Brain microvascular endothelial cell (primary cell): ENCODE data around the gene ZNRF3.
"Not testable (repeated sequence)": the region's sequence is repeated elsewhere in the genome, so short reads cannot be mapped to it uniquely, and the experiment has no call there.

Source experiments
- DNase-seq: peaks from one replicate; pipeline ENCODE4 v3.0.0-alpha.2; 2020
- H3K27ac ChIP-seq: fragments of 250-450 bp; sonication (Bioruptor Pico); 2 replicates; pipeline ENCODE4 v1.5.1; 2020; ENCODE audit warnings: mild to moderate bottlenecking, moderate library complexity
- H3K27me3 ChIP-seq: fragments of 250-450 bp; sonication (Bioruptor Pico); replicated peaks from 2 replicates; pipeline ENCODE4 v1.5.1; 2020; ENCODE audit warnings: mild to moderate bottlenecking
- H3K36me3 ChIP-seq: fragments of 250-450 bp; sonication (Bioruptor Pico); replicated peaks from 2 replicates; pipeline ENCODE4 v1.5.1; 2020; ENCODE audit warnings: mild to moderate bottlenecking
- H3K4me3 ChIP-seq: 2 replicates; pipeline ENCODE4 v1.5.1; 2011; ENCODE audit warnings: low read depth, mild to moderate bottlenecking, control low read depth, low read length, moderate library complexity
- in situ Hi-C: cut with HindIII; loops from 2 replicates; pipeline ENCODE4 v1.10.0; 2017; ENCODE audit warnings: low sequenced_read_pairs, low pct_ligation_motif_present
- TF ChIP-seq, protein P1 (sequence below): IDR thresholded peaks from 2 replicates; pipeline ENCODE4 v1.5.1; 2011; ENCODE audit warnings: low read depth, mild to moderate bottlenecking, moderate library complexity, low read length, control low read depth, inconsistent platforms; ENCODE audit errors: missing control alignments

Gene ZNRF3

DNA sequence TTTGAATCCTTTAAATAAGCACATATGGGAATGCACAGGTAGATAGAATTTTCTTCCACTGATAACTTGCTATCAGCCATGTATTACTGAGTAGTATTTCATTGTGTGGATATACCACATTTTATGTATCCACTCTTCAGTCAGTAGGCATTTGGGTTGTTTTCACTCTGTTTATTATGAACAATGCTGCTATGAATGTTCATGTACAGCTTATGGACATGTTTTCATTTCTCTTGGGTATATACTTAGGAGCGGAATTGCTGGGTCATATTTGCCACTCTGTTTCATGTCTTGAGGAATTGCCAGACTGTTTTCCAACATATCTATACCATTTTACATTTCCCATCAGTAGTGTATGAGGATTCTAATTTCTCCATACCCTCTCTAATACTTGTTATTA, 63.8 kb downstream of the ZNRF3 start:
- Histone ChIP-seq H3K27ac (no peak overlapping the region), H3K4me3 (no peak overlapping the region), H3K36me3 (no peaks in the 10 kb centered on the region), H3K27me3 (no peaks in the 10 kb centered on the region)
- no peak for DNase-seq
- TF ChIP-seq, protein P1, sequence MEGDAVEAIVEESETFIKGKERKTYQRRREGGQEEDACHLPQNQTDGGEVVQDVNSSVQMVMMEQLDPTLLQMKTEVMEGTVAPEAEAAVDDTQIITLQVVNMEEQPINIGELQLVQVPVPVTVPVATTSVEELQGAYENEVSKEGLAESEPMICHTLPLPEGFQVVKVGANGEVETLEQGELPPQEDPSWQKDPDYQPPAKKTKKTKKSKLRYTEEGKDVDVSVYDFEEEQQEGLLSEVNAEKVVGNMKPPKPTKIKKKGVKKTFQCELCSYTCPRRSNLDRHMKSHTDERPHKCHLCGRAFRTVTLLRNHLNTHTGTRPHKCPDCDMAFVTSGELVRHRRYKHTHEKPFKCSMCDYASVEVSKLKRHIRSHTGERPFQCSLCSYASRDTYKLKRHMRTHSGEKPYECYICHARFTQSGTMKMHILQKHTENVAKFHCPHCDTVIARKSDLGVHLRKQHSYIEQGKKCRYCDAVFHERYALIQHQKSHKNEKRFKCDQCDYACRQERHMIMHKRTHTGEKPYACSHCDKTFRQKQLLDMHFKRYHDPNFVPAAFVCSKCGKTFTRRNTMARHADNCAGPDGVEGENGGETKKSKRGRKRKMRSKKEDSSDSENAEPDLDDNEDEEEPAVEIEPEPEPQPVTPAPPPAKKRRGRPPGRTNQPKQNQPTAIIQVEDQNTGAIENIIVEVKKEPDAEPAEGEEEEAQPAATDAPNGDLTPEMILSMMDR, result no peak
- in situ Hi-C loops, result no loop called here

DNA sequence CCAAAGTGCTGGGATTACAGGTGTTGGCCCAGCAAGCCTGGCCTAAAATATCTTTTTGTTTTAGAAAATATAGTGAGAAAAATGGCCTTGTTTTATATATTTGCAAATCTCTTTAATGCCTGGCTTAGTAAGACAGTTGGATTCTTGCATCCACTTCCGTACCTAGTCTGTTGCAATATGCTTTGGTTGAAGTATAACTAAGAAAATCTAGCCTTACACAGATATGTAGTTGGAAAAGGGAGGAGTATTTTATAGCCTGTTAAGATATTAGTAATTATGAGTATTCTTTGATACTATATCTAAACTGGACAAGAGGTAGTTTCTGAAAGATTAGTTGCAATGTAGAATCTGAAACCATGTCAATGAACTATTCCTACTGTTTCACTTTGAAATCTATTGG, 65.1 kb downstream of the ZNRF3 start:
- in situ Hi-C loops, result no loop called here
- Histone ChIP-seq H3K27me3 (no peaks in the 10 kb centered on the region), H3K27ac (no peak overlapping the region), H3K4me3 (no peak overlapping the region), H3K36me3 (no peaks in the 10 kb centered on the region)
- TF ChIP-seq, protein P1, result no peak
- no peak for DNase-seq

DNA sequence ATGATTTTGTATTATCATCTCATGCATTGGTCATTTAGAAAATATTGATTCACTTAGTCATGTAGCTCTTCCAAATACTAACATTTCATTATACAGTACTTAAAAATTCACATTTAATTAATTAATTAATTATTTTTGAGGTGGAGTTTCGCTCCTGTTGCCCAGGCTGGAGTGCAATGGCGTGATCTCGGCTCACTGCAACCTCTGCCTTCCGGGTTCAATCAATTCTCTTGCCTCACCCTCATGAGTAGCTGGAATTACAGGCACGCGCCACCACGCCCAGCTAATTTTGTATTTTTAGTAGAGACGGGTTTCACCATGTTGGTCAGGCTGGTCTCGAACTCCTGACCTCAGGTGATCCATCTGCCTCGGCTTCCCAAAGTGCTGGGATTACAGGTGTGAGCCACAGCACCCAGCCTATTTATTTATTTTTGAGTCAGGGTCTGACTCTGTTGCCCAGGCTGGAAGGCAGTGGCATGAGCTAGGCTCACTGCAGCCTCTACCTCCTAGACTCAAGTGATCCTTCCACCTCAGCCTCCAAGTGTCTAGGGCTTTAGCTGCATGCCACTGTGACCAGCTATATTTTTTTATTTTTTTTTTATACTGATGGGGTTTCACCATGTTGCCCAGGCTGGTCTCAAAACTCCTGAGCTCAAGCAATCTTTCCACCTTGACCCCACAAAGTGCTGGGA, 65.6 kb downstream of the ZNRF3 start:
- H3K27me3 ChIP-seq, DNase-seq, in situ Hi-C loops, H3K36me3 ChIP-seq, H3K27ac ChIP-seq, H3K4me3 ChIP-seq: not testable (repeated sequence)

DNA sequence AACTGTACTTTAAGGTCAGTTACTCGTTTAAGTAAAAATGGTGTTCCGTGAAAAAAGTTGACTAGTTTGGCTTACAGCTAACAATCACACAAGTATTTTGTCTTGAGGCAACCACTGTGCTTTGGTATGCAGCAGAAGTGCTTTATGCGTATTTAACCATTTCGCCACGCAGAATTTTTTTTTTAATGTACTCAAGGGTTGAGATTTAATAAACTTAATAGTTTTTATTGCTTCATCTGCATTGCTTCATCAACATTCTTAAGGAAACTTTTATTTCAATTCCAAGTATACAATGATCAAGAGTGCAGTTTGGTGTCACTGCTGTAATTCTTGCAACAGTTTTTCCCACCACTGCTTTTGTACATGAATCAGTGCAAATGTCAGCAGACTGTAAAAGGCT, 66.4 kb downstream of the ZNRF3 start:
- TF ChIP-seq, protein P1, result no peak
- no peak overlapping the region for H3K4me3 ChIP-seq

DNA sequence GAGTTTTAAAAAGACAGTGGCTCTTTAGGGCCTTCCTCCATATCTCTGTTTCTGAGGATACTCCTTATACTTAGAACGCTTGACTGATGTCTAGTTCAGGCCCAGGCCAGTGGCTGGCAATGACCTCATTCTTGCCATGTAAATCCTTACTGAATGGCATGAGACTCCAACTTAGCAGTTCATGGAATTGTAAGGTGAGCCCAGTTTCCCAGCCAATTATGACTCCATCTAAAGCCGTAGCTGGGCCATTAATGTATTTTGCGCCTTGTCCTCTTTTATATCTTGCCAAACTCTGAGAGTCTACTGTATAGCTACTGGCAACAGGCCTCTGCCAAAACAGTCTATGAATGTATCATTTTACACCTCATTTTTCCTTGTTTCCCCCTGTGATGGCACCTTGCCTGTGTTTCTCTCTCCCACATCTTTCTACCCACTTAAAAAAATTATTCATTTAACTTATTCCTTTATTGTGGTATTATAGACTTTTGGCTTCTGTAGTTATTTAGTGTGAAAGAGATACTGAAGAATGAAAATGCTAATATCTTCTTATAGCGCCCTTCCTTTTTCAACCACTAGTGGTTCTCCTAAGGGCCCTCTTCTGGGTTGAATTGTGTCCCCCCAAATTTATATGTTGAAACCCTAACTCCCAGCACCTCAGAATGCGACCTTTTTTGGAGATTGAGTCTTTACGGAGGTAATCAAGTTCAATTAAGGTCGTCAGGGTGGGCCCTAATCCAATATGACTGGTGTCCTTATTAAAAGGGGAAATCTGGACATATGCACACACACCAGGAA, 67.4 kb downstream of the ZNRF3 start:
- H3K27ac ChIP-seq, result no peak overlapping the region
- no peaks in the 10 kb centered on the region for H3K36me3 ChIP-seq
- DNase-seq, result no peak
- H3K4me3 ChIP-seq, result no peak overlapping the region
- in situ Hi-C loops, result no loop called here
- TF ChIP-seq, protein P1, result no peak
- no peaks in the 10 kb centered on the region for H3K27me3 ChIP-seq

More for the DNA sequence above, 66.4 kb downstream of the ZNRF3 start:
- H3K27me3 ChIP-seq, result no peaks in the 10 kb centered on the region
- H3K27ac ChIP-seq, result no peak overlapping the region
- DNase-seq, result no peak
- in situ Hi-C loops, result no loop called here
- no peaks in the 10 kb centered on the region for H3K36me3 ChIP-seq

DNA sequence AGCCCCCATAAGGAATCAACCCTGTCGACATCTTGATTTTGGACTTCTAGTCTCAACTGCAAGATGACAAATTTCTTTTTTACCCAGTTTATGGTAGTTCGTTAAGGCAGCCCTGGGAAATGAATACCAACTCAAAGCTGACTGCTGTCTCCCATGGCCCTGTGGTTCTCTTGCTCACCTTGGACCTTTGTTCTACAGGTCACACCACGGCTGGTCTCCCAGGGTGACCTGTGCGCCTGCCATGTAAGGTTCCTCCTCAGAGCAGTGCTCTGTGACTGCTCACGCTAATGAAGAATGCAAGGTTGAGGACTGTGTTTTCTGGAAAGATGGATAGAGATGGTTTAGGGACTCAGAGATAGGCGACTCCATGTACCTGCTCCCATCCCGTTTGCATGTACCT, 68.2 kb downstream of the ZNRF3 start:
- Histone ChIP-seq H3K36me3 (no peaks in the 10 kb centered on the region), H3K27me3 (no peaks in the 10 kb centered on the region), H3K27ac (no peak overlapping the region), H3K4me3 (no peak overlapping the region)
- DNase-seq, result no peak
- TF ChIP-seq, protein P1, result no peak
- in situ Hi-C loops, result no loop called here
